K562 (cell line): ENCODE results near the gene PIP5K1B. TPM values are rescaled to one million over a fixed set of nuclear protein-coding genes. Genes with fewer than 3 reads are reported as not detected.

Source experiments
- CBX1 ChIP-seq: sonication (generic); IDR thresholded peaks from 2 replicates; pipeline ENCODE4 v1.6.1; 2016; ENCODE audit warnings: antibody characterized with exemption, low read depth, mild to moderate bottlenecking
- DPF2 ChIP-seq: fragments of 450-650 bp; IDR thresholded peaks from 2 replicates; pipeline ENCODE4 v1.6.1; 2016
- FOXK1 ChIP-seq: sonication (generic); formaldehyde crosslinking; IDR thresholded peaks from 2 replicates; pipeline ENCODE4 v1.8.0; 2022; ENCODE audit warnings: missing genetic modification reagents, mild to moderate bottlenecking, borderline replicate concordance
- MAFF ChIP-seq: IDR thresholded peaks from 2 replicates; pipeline ENCODE4 v1.6.1; 2012; ENCODE audit warnings: low read length, improper control_type of control experiment
- MAFG ChIP-seq: fragments of 450-650 bp; conservative IDR thresholded peaks from 2 replicates; pipeline ENCODE4 v1.6.1; 2016; ENCODE audit warnings: missing genetic modification characterization, missing compliant biosample characterization
- MAFK ChIP-seq: IDR thresholded peaks from 2 replicates; pipeline ENCODE4 v1.6.1; 2011; ENCODE audit warnings: low read length, improper control_type of control experiment
- MTA1 ChIP-seq: fragments of 450-650 bp; IDR thresholded peaks from 2 replicates; pipeline ENCODE4 v1.6.1; 2017; ENCODE audit warnings: borderline replicate concordance
- NR1H2 ChIP-seq: sonication (generic); formaldehyde crosslinking; IDR thresholded peaks from 2 replicates; pipeline ENCODE4 v1.4.0; 2020; ENCODE audit warnings: mild to moderate bottlenecking, missing genetic modification reagents
- TEAD2 ChIP-seq: fragments of 450-650 bp; IDR thresholded peaks from 2 replicates; pipeline ENCODE4 v1.6.1; 2016; ENCODE audit warnings: missing genetic modification characterization, control low read depth, missing compliant biosample characterization
- U2AF2 ChIP-seq: fragments of 200-400 bp; formaldehyde crosslinking; optimal IDR thresholded peaks from 2 replicates; pipeline ENCODE3; 2017; ENCODE audit warnings: low read depth, mild to moderate bottlenecking, low read length
- YY1 ChIP-seq, 3 experiments: IDR thresholded peaks; 2 replicates each; pipeline ENCODE4 v1.6.1; 2011; ENCODE audit warnings: low read length in 2 of 3, mild to moderate bottlenecking in 2 of 3, moderate library complexity in 2 of 3, borderline replicate concordance in 1 of 3, control low read depth in 1 of 3, low read depth in 1 of 3; ENCODE audit not compliant: insufficient read depth in 3 of 3, insufficient replicate concordance in 2 of 3, control insufficient read depth in 1 of 3, insufficient read length in 1 of 3; ENCODE audit errors: extremely low read depth in 1 of 3
- ZNF165 ChIP-seq: fragments of 250-450 bp; sonication (Bioruptor Pico); IDR thresholded peaks from 2 replicates; pipeline ENCODE4 v1.4.0; 2020; ENCODE audit warnings: borderline replicate concordance
- ZNF77 ChIP-seq: fragments of 250-450 bp; sonication (Bioruptor Pico); IDR thresholded peaks from 2 replicates; pipeline ENCODE4 v1.5.0; 2020
- ZNF830 ChIP-seq: fragments of 250-450 bp; sonication (Bioruptor Pico); IDR thresholded peaks from 2 replicates; pipeline ENCODE4 v1.5.0; 2021; ENCODE audit warnings: mild to moderate bottlenecking
- polyA plus RNA-seq, 8 experiments: library from polyadenylated mRNA; depleted of rRNA in 4 of 8; stranded (reverse) in 5 of 8; unstranded in 3 of 8; fragments of >200 nt; fragmentation: Nextera tagmentation in 2 of 8; fragmentation: Illumina TruSeq in 1 of 8; extraction: Ambion mirVana in 2 of 8; extraction: Trizol in 1 of 8; gene quantifications; 2 replicates each; pipeline versions ENCODE4 v1.2.1 to v1.2.3, GENCODE V29; 2011 to 2014; ENCODE audit warnings: inconsistent platforms in 1 of 8, missing spikeins in 1 of 8
- total RNA-seq, 7 experiments: library from RNA; depleted of rRNA in 6 of 7; stranded (reverse); fragments of >200 nt in 6 of 7; fragmentation: Illumina TruSeq in 2 of 7; extraction: Trizol in 2 of 7; gene quantifications; 2 replicates each; pipeline versions ENCODE4 v1.2.1 to v1.2.3, GENCODE V29; 2011 to 2021; ENCODE audit warnings: low replicate concordance in 1 of 7
- TF ChIP-seq, protein P1 (sequence below): fragments of 450-650 bp; conservative IDR thresholded peaks from 2 replicates; pipeline ENCODE4 v1.6.1; 2016; ENCODE audit warnings: missing genetic modification characterization, low read depth, mild to moderate bottlenecking, missing compliant biosample characterization, moderate library complexity
- TF ChIP-seq, protein P2 (sequence below): fragments of 450-650 bp; IDR thresholded peaks from 2 replicates; pipeline ENCODE4 v1.6.1; 2016; ENCODE audit warnings: low read depth, mild to moderate bottlenecking, moderate library complexity

The PIP5K1B gene
- total and polyA plus RNA-seq, 9 of the 15 experiments (the other 6 are each of a cell fraction or from before 2014, with no cell fraction given), result 3.1 to 12.9 (median 7.4) TPM

- TF ChIP-seq, protein P1, sequence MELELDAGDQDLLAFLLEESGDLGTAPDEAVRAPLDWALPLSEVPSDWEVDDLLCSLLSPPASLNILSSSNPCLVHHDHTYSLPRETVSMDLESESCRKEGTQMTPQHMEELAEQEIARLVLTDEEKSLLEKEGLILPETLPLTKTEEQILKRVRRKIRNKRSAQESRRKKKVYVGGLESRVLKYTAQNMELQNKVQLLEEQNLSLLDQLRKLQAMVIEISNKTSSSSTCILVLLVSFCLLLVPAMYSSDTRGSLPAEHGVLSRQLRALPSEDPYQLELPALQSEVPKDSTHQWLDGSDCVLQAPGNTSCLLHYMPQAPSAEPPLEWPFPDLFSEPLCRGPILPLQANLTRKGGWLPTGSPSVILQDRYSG (tag), result no peak
- no peak for TF ChIP-seq ZNF77 (CRISPR knock-in tag)
- TF ChIP-seq CBX1, result no peak
- TF ChIP-seq MTA1, result no peak
- 0 out of 2 replicates have a peak, but pooled peaks have one; percentile 16 for TF ChIP-seq MAFK
- no peak for TF ChIP-seq U2AF2
- no peak for TF ChIP-seq DPF2
- TF ChIP-seq ZNF830 (CRISPR knock-in tag), result no peak
- TF ChIP-seq FOXK1 (CRISPR knock-in tag), result no peak
- TF ChIP-seq ZNF165 (CRISPR knock-in tag), result no peak
- no peak for TF ChIP-seq NR1H2 (CRISPR knock-in tag)
- no peak for TF ChIP-seq TEAD2 (tag)
- TF ChIP-seq, protein P2, sequence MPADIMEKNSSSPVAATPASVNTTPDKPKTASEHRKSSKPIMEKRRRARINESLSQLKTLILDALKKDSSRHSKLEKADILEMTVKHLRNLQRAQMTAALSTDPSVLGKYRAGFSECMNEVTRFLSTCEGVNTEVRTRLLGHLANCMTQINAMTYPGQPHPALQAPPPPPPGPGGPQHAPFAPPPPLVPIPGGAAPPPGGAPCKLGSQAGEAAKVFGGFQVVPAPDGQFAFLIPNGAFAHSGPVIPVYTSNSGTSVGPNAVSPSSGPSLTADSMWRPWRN, result no peak
- no peak for TF ChIP-seq YY1 (IDR thresholded peaks at IDR 0.05; ENCODE audit: borderline replicate concordance in 1 of 3, control insufficient read depth in 1 of 3, extremely low read depth in 1 of 3, insufficient read depth in 3 of 3, insufficient read length in 1 of 3, insufficient replicate concordance in 2 of 3, low read depth in 1 of 3, low read length in 2 of 3)
- TF ChIP-seq MAFF, result peak; percentile 33; the same call in 1 of the 2 replicates
- peak; percentile 80 for TF ChIP-seq MAFG (tag)
Observed at GRCh38 chr9:68974901-68975300, 269.9 kb downstream of the PIP5K1B start (continued).
